GM21619 (cell line): Measurements from ENCODE around the gene GMEB2.
"Not testable (repeated sequence)": the region's sequence is repeated elsewhere in the genome, so short reads cannot be mapped to it uniquely, and the experiment has no call there.

ENCODE experiments used
- ATAC-seq: cut with Tn5 transposase; IDR thresholded peaks from one replicate; pipeline ENCODE4 v1.9.1; 2021; ENCODE audit not compliant: unreplicated experiment

GMEB2 gene

GRCh38 chr20:63617092-63617875 is 9.6 kb downstream of the GMEB2 start:
- no peak for ATAC-seq

- not testable (repeated sequence) for ATAC-seq
Observed at GRCh38 chr20:63613863-63614594, 12.9 kb downstream of the GMEB2 start.

- ATAC-seq: no peak
Observed at GRCh38 chr20:63612276-63612931, 14.5 kb downstream of the GMEB2 start.

GRCh38 chr20:63611646-63612045 is 15.3 kb downstream of the GMEB2 start:
- no peak for ATAC-seq

GRCh38 chr20:63610581-63611435 is 16.1 kb downstream of the GMEB2 start:
- no peak for ATAC-seq

- no peak for ATAC-seq
Observed at GRCh38 chr20:63606686-63607085, 20.2 kb downstream of the GMEB2 start.

GRCh38 chr20:63602321-63602720 is 24.6 kb downstream of the GMEB2 start:
- no peak for ATAC-seq

- not testable (repeated sequence) for ATAC-seq
Observed at GRCh38 chr20:63601679-63602078, 25.2 kb downstream of the GMEB2 start.

GRCh38 chr20:63599396-63600050 is 27.4 kb downstream of the GMEB2 start:
- no peak for ATAC-seq

GRCh38 chr20:63598479-63599395 is 28.2 kb downstream of the GMEB2 start:
- ATAC-seq: no peak

GRCh38 chr20:63597651-63598478 is 29.0 kb downstream of the GMEB2 start:
- no peak for ATAC-seq

GRCh38 chr20:63596423-63596822 is 30.5 kb downstream of the GMEB2 start:
- no peak for ATAC-seq

GRCh38 chr20:63595416-63596127 is 31.3 kb downstream of the GMEB2 start:
- no peak for ATAC-seq

GRCh38 chr20:63594043-63594561 is 32.8 kb downstream of the GMEB2 start:
- no peak for ATAC-seq

GRCh38 chr20:63592661-63593060 is 34.2 kb downstream of the GMEB2 start:
- no peak for ATAC-seq

- ATAC-seq: no peak
Observed at GRCh38 chr20:63591786-63592355, 35.0 kb downstream of the GMEB2 start.

GRCh38 chr20:63591147-63591533 is 35.8 kb downstream of the GMEB2 start:
- ATAC-seq: no peak
